NCI-H2107 (cell line): ENCODE results near the gene ID4.

Experiments used
- DNase-seq: peaks from one replicate; lab custom pipeline; 2025; lab: John Stamatoyannopoulos, UW

Gene ID4

GRCh38 chr6:19836799-19837510 is at the start of gene ID4:
TSS of gene ID4 (plus strand) at chr6:19837370. CDS start at chr6:19837755, 385 bp downstream.
- peak; percentile 19 for DNase-seq

DNA sequence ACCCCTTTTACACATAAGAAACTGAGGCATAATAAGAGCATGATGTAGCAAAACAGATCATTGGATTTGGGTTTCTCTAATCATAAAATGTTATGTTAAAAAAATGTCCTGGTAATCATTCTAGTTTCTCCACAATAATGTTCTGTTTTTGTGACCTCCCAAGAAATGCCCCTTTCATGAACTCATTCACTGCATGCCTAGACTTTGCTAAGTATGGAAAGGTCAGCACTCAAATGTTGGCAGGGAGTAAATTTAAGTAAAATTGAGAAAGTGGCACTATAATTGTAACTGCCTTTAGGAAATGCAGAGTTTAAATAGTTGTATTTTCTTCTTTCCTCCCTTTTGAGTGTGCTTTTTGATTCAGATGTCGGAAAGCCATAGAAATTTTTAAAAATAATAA is 48.5 kb upstream of the ID4 start:
- DNase-seq = no peak

DNA sequence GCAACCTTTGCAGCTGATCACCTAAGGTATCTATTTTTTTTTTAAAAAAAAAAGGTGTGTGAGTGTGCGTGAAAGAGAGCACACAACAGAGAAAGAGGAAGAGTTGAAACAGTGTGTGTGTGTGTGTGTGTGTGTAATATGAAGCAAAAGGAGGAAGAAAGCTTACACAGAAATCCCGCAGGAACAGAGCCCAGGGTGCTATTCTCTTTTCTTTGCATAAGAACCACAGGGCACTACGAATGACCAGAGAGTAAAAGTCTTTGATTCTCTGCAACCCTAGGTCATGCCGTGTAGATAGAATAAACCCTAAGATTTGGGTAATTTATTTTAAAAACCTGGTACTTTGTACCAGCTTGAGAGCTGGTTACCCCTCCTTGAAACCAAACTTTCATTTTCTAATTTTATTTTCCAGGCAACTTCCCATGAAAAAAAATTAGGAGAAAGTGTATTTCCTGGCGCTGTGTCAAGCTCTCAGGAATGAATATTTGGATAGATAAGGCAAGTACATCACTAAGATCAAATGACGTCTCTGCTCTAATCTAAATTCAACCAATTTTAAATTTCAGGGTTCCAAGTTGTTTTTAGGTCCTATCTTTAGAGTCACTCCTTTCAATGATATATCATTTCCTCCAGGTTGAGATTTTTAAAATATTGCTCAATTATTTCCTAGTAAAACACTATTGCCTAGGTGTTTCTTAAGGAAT is 47.9 kb upstream of the ID4 start:
- no peak for DNase-seq

- DNase-seq = no peak
These were observed 45.9 kb upstream of the ID4 start for GRCh38 chr6:19791267-19791666.

DNA sequence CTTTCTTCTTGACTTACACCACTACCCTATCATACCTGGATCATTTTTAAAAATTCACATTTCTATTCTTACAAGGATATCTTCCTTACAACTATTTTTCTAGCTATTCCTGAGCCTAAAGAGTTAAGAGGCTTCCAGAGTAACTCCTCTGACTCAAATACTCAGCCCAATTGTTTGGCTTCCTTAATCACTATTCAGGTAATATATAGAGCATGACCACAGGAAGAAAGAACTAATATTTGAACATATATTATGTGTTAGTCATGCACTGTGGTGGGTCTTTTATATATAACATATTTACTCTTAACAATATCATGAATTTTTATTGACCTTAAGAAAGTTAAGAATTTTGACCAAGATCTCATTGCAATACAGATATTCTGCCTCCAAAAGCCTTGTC is 42.0 kb upstream of the ID4 start:
- DNase-seq = no peak

DNA sequence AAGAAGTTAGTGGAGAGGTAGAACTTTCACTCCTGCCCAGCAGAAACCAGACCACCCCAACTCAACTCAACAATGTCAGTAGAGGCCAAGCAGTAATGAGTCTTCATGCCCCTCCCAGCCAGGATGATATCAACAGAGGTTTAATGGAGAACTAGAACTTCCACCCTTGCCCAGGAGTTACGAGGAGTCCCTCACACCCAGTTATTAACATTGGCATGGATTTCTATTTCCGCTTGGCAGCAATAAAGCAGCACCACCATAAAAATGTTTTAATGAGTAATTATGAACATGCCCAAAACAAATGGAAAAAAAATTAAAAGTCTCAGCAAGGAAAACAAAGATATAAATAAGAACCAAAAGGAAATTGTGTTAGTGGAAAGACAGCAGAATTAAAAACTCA is 40.7 kb upstream of the ID4 start:
- no peak for DNase-seq

GRCh38 chr6:19798362-19798761 is 38.8 kb upstream of the ID4 start:
- no peak for DNase-seq

GRCh38 chr6:19802656-19803055 is 34.5 kb upstream of the ID4 start:
- DNase-seq = no peak

GRCh38 chr6:19803331-19804204 is 33.6 kb upstream of the ID4 start:
- no peak for DNase-seq

DNA sequence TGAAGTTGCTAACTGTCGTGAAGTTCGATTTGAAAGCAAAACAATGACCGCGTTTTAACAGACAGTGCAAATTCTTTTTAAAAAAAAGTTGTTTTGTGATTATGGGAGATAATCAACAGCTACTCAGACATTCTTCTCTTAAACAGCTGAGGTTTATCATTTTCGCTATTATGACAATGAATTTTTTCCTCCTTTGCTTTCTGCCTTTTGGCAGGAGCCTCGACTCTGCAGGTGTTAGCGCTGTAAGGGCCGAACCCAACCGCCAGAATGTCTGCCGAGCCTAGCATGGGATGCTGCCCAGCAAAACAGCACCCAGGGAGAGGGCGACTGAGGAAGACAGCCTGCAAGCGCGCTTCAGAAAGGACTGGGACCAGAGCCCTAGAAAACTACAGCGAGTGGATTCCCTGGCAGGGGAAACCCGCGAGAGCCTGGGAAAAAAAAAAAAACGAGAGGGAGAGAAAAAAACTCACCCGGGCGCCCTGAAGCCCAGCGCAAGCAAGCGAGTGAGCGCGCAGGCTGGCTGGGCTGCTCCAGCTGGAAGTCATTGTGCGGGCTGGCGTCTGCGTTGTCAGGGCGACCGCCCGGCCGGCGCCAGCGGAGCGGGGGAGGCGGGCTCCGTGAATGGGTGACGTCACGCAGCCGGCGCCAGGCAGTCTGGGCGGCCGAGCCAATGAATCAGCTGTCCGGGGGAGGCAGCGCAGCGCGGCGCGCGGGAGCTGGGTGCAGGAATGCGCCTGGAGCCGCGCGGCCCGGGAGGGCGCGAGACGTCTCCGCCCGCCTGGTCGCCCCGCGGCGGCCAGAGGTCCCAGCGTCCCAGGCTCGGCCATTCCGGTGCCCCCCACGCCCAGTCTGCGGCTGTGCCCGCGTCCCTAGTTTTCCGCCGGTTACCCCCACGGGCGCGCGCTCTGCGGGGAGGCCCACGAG is 32.7 kb upstream of the ID4 start:
- peak; percentile 39 for DNase-seq

- DNase-seq = no peak
These were observed 32.1 kb upstream of the ID4 start for GRCh38 chr6:19805129-19805481.

DNA sequence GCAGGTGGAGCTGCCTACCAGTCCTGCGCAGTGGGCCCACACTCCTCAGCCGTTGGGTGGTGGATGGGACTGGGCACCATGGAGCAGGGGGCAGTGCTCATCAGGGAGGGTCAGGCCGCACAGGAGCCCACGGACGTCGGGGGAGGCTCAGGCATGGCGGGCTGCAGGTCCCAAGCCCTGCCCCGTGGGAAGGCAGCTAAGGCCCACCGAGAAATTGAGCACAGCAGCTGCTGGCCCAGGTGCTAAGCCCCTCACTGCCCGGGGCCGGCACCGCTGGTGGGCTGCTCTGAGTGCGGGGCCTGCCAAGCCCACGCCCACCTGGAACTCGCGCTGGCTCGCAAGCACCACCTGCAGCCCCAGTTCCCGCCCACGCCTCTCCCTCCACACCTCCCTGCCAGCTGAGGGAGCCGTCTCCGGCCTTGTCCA is 30.2 kb upstream of the ID4 start:
- no peak for DNase-seq

- no peak for DNase-seq
These were observed 25.6 kb upstream of the ID4 start for GRCh38 chr6:19811397-19812079.

DNA sequence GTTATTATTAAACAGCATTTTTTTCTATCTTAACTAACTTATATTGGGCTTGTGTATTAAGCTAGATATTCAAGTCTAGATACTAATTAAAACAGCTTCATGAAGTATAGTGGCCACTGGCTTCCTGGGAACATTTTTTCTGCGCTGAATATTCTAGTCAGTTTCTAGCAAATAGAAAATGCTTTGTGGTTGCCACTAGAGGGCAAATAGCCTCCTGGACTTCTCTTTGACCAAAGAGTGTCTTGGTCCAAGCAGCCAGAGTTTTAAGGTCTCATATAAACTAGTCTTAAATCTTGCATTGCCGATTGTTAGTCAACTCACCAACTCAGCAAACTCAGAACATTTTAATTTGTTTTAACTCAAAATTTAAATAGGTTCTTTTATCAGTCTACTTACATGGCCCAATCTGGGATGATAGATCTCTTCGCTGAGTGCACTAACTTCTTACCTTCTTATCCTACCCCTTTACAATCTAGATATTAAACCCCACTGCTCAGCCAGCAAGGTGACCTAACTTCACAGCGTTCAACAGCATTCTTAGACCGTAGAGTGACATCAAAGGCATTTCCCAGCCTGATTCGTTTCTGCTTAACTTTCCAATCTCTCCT is 24.6 kb upstream of the ID4 start:
- no peak for DNase-seq

GRCh38 chr6:19818805-19819204 is 18.4 kb upstream of the ID4 start:
- DNase-seq = no peak

DNA sequence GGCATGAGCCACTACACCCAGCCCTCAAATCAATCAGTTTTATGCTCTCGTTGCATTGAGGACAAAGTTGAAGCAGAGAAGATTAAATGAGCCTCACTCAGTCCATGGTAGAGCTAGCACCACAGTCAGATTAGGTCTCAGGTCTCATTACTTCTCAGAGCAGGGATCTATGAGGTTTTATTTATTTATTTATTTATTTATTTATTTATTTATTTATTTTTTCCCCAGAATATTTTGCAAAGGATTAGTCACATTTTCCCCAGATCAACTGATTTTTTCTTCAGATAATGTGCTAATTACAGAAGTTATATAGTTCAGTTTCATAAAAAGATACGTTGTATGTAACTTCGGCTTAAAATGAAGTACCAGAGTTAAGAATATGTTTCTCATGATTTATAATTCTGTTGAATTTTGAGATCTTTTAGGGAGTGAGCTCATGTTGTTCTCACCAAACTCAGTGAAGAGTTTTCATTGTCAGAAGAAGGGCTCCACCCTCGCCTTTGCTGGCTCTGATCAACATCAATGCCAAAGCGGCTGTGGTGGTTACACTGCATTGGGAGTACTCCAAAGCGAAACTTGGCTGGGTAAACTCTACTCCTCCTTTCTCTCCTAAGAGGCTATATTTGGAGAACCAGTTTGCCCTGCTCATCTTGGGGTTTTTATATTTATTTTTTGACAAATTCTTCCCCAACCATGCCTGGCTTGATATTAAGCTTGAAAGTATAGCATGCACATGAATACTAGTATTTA is 12.9 kb upstream of the ID4 start:
- DNase-seq = no peak

DNA sequence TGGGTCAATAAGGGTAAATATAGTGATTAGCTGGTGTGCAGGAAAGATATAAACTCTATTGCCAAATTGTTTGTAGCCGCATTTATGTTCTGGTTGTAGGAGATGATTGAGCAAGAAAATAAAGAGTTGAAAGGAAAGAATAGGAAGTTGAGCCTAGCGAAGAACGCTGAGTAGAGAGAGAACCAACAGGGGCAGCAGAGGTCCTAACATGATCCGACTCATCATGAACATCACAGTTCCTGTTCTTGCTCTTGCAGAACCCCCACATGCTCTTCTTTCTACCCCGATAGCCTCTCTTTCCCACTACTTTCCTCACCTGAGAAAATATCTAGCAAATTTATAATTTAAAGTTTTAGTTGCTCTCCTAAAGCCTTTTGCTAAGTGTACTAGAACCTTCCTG is 9.9 kb upstream of the ID4 start:
- no peak for DNase-seq

DNA sequence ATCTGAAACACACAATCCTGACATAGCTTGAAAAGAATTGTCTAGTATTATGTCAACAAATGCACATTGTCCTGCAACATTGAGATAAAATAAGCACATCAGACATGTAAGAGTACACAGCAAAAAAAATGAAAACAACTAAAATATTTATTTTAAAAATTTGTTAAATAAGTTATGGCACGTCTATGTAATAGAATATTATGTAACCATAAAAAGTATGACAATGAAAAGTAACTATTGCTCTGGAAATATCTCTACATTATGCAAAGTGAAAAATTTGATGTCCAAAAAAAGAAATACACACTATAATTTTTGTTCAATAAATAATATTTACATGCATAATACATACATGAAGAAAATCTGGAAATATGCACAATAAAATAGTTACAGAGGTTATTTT is 9.3 kb upstream of the ID4 start:
- DNase-seq = no peak

- no peak for DNase-seq
These were observed 7.0 kb upstream of the ID4 start for GRCh38 chr6:19830171-19830570.

DNA sequence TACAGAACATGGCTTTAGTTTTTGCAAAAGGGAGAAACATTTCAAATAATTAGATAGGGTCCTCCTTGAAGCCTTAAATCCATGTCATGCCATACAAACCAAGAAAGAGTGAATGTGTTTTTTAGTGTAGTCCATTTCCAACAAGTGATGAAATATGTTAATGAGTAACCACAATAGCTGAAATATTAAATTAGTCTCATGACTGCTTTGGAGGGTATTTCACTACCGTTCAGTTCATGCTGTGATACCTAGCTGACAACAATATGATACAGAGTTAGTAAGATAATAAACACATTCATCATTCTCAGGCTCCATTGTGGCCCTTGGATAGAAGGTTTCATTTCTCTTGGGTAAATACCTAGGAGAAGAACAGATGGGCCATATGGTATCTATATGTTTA is 5.8 kb upstream of the ID4 start:
- DNase-seq = no peak
